HEK293 (cell line): ENCODE results near the gene ANKRD28.

ENCODE experiments used
- CTCF ChIP-seq: fragments of 450-650 bp; formaldehyde crosslinking; IDR thresholded peaks from 2 replicates; pipeline ENCODE4 v1.5.1; 2016; ENCODE audit warnings: missing biosample characterization, missing genetic modification characterization
- PBX3 ChIP-seq: sonication (generic); formaldehyde crosslinking; IDR thresholded peaks from 2 replicates; pipeline ENCODE4 v1.8.1; 2022; ENCODE audit warnings: mild to moderate bottlenecking, moderate library complexity, missing genetic modification reagents
- YY1 ChIP-seq: fragments of 450-650 bp; formaldehyde crosslinking; IDR thresholded peaks from 2 replicates; pipeline ENCODE4 v1.5.1; 2018; ENCODE audit warnings: missing biosample characterization, missing genetic modification characterization
- ZNF112 ChIP-seq: fragments of 450-650 bp; formaldehyde crosslinking; IDR thresholded peaks from 2 replicates; pipeline ENCODE4 v1.5.0; 2017; ENCODE audit warnings: missing biosample characterization, missing genetic modification characterization
- ZNF114 ChIP-seq: fragments of 450-650 bp; formaldehyde crosslinking; IDR thresholded peaks from 2 replicates; pipeline ENCODE4 v1.5.0; 2017; ENCODE audit warnings: missing biosample characterization, missing genetic modification characterization

- peak; percentile 64 for TF ChIP-seq CTCF
- TF ChIP-seq PBX3 (CRISPR knock-in tag): no peak
- no peak for TF ChIP-seq ZNF112 (tag by site-specific recombination)
- TF ChIP-seq YY1: no peak
- no peak for TF ChIP-seq ZNF114 (tag by site-specific recombination)
Measured at GRCh38 chr3:15629860-15630597, 167.8 kb downstream of the ANKRD28 start.
